ENCODE results near the gene RASA2. TPM values are rescaled to one million over a fixed set of nuclear protein-coding genes. Genes with fewer than 3 reads are reported as not detected.

Gene RASA2
- total and polyA plus RNA-seq, 2 of the 4 experiments (the other 2 are of a cell fraction): 6.1 to 14.0 TPM

DNA sequence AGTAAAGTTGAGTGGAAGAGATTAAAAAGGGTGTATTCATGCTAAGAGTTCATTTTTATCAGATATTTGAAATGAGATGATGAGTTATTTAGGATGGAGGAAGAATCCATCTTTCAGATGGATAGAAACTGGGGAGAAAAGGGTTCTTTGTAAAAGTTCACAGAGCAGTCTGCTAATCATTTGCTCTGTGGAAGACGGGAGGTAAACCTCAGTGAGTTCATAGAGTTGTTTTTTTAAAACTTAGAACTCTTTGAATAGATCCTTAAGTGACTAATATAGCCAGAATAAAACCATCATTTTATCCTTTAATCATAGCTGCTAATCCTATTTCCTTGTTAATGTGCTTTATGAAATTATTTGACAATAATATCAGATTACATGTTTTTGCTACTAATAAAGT, 5.1 kb downstream of the RASA2 start:
- Histone ChIP-seq H4K91ac (ENCODE audit: insufficient read depth, low read depth, low read length) (no peak overlapping the region), H2AFZ (replicated peaks; ENCODE audit: low read length, poor library complexity) (no peak overlapping the region), H3K56ac (ENCODE audit: extremely low read depth, insufficient read depth, low read length) (no peak overlapping the region), H4K5ac (ENCODE audit: low read depth, low read length) (no peak overlapping the region), H3K27ac (ENCODE audit: insufficient read depth, low read length) (no peak overlapping the region), H3K4ac (ENCODE audit: low read depth, low read length) (no peak overlapping the region), H2BK120ac (ENCODE audit: low read depth, low read length) (no peak overlapping the region), H3K79me1 (ENCODE audit: low read depth in 1 of 2, low read length in 2 of 2) (peaks cover 5 to 46% of the 10 kb centered on the region in 2 experiments; a peak in 3 of 4 replicates), H3K4me2 (ENCODE audit: low read depth, low read length) (no peak overlapping the region), H3K36me3 (ENCODE audit: control insufficient read depth, insufficient read depth, low read length) (no peaks in the 10 kb centered on the region), H4K8ac (ENCODE audit: low read depth in 2 of 2, low read length in 2 of 2) (no peak overlapping the region), H3K14ac (replicated peaks; ENCODE audit: low read depth, low read length) (no peak overlapping the region), H3K9me3 (ENCODE audit: control insufficient read depth, insufficient read depth, low read length) (no peaks in the 10 kb centered on the region), H2AK5ac (ENCODE audit: low read depth, low read length) (no peak overlapping the region), H2BK15ac (ENCODE audit: low read depth, low read length) (no peak overlapping the region), H3K4me1 (ENCODE audit: control insufficient read depth, insufficient read depth, low read length) (no peaks in the 10 kb centered on the region), H4K20me1 (ENCODE audit: insufficient read depth, low read length) (peaks cover 46% of the 10 kb centered on the region), H2BK20ac (ENCODE audit: low read depth, low read length) (no peak overlapping the region), H2AK9ac (replicated peaks; ENCODE audit: low read depth, low read length, poor library complexity) (no peak overlapping the region), H3K23ac (ENCODE audit: low read depth, low read length) (no peak overlapping the region), H3K9me1 (ENCODE audit: insufficient read depth, low read length) (peaks cover 2% of the 10 kb centered on the region), H2BK5ac (ENCODE audit: low read depth, low read length, poor library complexity, severe bottlenecking) (no peak overlapping the region), H3K18ac (ENCODE audit: low read depth, low read length) (no peak overlapping the region), H3K4me3 (ENCODE audit: insufficient read depth, low read depth, low read length) (no peak overlapping the region), H3K27me3 (ENCODE audit: control insufficient read depth, insufficient read depth, low read length) (no peaks in the 10 kb centered on the region), H3K9ac (ENCODE audit: low read depth, low read length) (no peak overlapping the region)
- TF ChIP-seq, protein P1, sequence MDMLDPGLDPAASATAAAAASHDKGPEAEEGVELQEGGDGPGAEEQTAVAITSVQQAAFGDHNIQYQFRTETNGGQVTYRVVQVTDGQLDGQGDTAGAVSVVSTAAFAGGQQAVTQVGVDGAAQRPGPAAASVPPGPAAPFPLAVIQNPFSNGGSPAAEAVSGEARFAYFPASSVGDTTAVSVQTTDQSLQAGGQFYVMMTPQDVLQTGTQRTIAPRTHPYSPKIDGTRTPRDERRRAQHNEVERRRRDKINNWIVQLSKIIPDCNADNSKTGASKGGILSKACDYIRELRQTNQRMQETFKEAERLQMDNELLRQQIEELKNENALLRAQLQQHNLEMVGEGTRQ (IDR thresholded peaks at IDR 0.05; ENCODE audit: low read depth, low read length): no peak
- TF ChIP-seq MXI1 (IDR thresholded peaks at IDR 0.05; ENCODE audit: borderline replicate concordance, low read depth, low read length) (no peak), NFE2L2 (IDR thresholded peaks at IDR 0.05; ENCODE audit: low read depth, low read length) (no peak), CHD1 (IDR thresholded peaks at IDR 0.05; ENCODE audit: low read depth, low read length) (no peak), RFX5 (IDR thresholded peaks at IDR 0.05; ENCODE audit: low read depth, low read length) (no peak), POLR2A (IDR thresholded peaks at IDR 0.05; ENCODE audit: low read depth, low read length) (no peak), MAFK (IDR thresholded peaks at IDR 0.05; ENCODE audit: low read depth, low read length) (no peak), SMC3 (IDR thresholded peaks at IDR 0.05; ENCODE audit: low read depth, low read length) (no peak), FOS (IDR thresholded peaks at IDR 0.05; ENCODE audit: low read depth, low read length) (no peak), CEBPB (IDR thresholded peaks at IDR 0.05; ENCODE audit: low read depth, low read length) (no peak), BHLHE40 (IDR thresholded peaks at IDR 0.05; ENCODE audit: low read depth, low read length) (no peak), RAD21 (IDR thresholded peaks at IDR 0.05; ENCODE audit: low read length) (no peak), MAZ (IDR thresholded peaks at IDR 0.05; ENCODE audit: borderline replicate concordance, low read depth, low read length) (no peak), RCOR1 (IDR thresholded peaks at IDR 0.05; ENCODE audit: insufficient replicate concordance, low read length) (no peak)
- TF ChIP-seq, protein P2, sequence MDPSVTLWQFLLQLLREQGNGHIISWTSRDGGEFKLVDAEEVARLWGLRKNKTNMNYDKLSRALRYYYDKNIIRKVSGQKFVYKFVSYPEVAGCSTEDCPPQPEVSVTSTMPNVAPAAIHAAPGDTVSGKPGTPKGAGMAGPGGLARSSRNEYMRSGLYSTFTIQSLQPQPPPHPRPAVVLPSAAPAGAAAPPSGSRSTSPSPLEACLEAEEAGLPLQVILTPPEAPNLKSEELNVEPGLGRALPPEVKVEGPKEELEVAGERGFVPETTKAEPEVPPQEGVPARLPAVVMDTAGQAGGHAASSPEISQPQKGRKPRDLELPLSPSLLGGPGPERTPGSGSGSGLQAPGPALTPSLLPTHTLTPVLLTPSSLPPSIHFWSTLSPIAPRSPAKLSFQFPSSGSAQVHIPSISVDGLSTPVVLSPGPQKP (IDR thresholded peaks at IDR 0.05; ENCODE audit: borderline replicate concordance, low read depth, low read length): no peak
- TF ChIP-seq, protein P3, sequence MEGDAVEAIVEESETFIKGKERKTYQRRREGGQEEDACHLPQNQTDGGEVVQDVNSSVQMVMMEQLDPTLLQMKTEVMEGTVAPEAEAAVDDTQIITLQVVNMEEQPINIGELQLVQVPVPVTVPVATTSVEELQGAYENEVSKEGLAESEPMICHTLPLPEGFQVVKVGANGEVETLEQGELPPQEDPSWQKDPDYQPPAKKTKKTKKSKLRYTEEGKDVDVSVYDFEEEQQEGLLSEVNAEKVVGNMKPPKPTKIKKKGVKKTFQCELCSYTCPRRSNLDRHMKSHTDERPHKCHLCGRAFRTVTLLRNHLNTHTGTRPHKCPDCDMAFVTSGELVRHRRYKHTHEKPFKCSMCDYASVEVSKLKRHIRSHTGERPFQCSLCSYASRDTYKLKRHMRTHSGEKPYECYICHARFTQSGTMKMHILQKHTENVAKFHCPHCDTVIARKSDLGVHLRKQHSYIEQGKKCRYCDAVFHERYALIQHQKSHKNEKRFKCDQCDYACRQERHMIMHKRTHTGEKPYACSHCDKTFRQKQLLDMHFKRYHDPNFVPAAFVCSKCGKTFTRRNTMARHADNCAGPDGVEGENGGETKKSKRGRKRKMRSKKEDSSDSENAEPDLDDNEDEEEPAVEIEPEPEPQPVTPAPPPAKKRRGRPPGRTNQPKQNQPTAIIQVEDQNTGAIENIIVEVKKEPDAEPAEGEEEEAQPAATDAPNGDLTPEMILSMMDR (conservative IDR thresholded peaks at IDR 0.05; ENCODE audit: low read depth, low read length): no peak
- no peak for DNase-seq
- intact Hi-C loops (cut with micrococcal nuclease): no loop called here
- ChIA-PET CTCF (interaction anchor here (1.2 kb wide), 1 partner anchor 31 kb away, joined by 3 read pairs; no protein-coding TSS in a partner anchor), POLR2A (ENCODE audit: unreplicated experiment) (no interaction called here)
- ATAC-seq (ENCODE audit: low read depth): no peak
- dilution Hi-C loops (cut with HindIII; ENCODE audit: low sequenced_read_pairs, unreplicated experiment): no loop called here
- in situ Hi-C loops (cut with MboI; ENCODE audit: low sequenced_read_pairs): no loop called here
- WGBS, 2 experiments (ENCODE audit: extremely low coverage in 2 of 2, insufficient read length in 1 of 2): no CpG with 5 or more reads among the region's 1 CpG
- BruUV-seq (replicated peaks): no TSS peak
